Activated naive CD8-positive, alpha-beta T cell treated with anti-CD3 and anti-CD28 coated beads for 36 hours (primary cell): Measurements from ENCODE around the gene PARP8. TPM values are rescaled to one million over a fixed set of nuclear protein-coding genes. Genes with fewer than 3 reads are reported as not detected.

Source experiments
- DNase-seq: peaks from one replicate; pipeline ENCODE4 v3.0.0; 2021
- H3K27ac Mint-ChIP-seq: one replicate; pipeline ENCODE4 v1.8.0; 2022; ENCODE audit warnings: mild to moderate bottlenecking, moderate library complexity, mixed read lengths
- H3K27me3 Mint-ChIP-seq: one replicate; pipeline ENCODE4 v1.8.0; 2022; ENCODE audit warnings: mild to moderate bottlenecking, mixed read lengths
- H3K36me3 Mint-ChIP-seq: one replicate; pipeline ENCODE4 v1.8.0; 2021; ENCODE audit warnings: mild to moderate bottlenecking, mixed read lengths
- H3K4me1 Mint-ChIP-seq: one replicate; pipeline ENCODE4 v1.8.0; 2021; ENCODE audit warnings: mixed read lengths
- H3K4me3 Mint-ChIP-seq: one replicate; pipeline ENCODE4 v1.8.0; 2022; ENCODE audit warnings: mild to moderate bottlenecking, moderate library complexity, mixed read lengths
- H3K9me3 Mint-ChIP-seq: one replicate; pipeline ENCODE4 v1.8.0; 2022; ENCODE audit warnings: mixed read lengths
- total RNA-seq, 2 experiments: library from RNA; stranded (reverse); gene quantifications; one replicate each; pipeline ENCODE4 v1.2.3, GENCODE V29; 2021

PARP8 gene
- total RNA-seq, 2 experiments from 2014 or later, result 41.0 to 43.6 TPM

- Mint-ChIP-seq H3K27ac (peak overlapping the region; percentile 59), H3K4me1 (peaks cover 63% of the 10 kb centered on the region), H3K9me3 (no peaks in the 10 kb centered on the region), H3K27me3 (no peaks in the 10 kb centered on the region), H3K4me3 (no peak overlapping the region), H3K36me3 (peaks cover 32% of the 10 kb centered on the region)
- no peak for DNase-seq
Measured at GRCh38 chr5:50727845-50728244, 61.4 kb downstream of the PARP8 start.

DNA sequence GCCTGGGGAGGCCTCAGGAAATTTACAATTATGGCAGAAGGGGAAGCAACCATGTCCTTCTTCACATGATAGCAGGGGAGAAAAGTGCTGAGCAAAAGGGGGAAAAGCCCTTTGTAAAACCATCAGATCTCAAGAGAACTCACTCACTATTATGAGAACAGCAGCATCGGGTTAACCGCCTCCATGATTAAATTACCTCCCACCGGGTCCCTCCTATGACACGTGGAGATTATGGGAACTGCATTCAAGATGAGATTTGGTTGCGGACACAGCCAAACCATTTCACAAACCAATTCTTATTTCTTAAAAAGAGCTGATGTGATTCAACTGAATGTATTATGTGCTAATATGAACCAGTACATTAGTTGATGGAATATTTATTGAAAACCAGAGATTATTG, 63.9 kb downstream of the PARP8 start:
- Mint-ChIP-seq H3K27ac (no peak overlapping the region), H3K4me1 (peaks cover 55% of the 10 kb centered on the region), H3K9me3 (no peaks in the 10 kb centered on the region), H3K27me3 (no peaks in the 10 kb centered on the region), H3K36me3 (peaks cover 34% of the 10 kb centered on the region), H3K4me3 (no peak overlapping the region)
- no peak for DNase-seq

DNA sequence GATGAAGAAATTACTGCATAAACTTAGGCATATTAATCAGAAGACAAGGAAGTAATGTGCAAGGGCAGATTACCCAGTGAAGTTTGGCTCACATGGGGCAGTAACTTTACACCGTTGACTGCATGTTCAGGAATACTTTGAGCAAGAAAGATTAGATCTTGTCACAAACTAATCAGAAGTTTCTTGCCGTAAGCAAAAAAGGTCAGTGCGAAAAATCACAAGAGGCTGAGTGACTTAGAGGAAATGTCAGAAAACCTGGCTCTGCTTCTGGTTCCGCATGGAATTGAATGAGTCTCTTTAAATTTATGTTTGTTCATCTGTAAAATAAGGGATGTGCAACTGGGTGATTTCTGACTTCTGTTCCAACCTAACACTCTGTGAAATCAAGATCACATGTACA, 64.4 kb downstream of the PARP8 start:
- Mint-ChIP-seq H3K27ac (no peak overlapping the region), H3K36me3 (peaks cover 34% of the 10 kb centered on the region), H3K4me1 (peaks cover 56% of the 10 kb centered on the region), H3K9me3 (no peaks in the 10 kb centered on the region), H3K27me3 (no peaks in the 10 kb centered on the region), H3K4me3 (no peak overlapping the region)
- no peak for DNase-seq

- no peak overlapping the region for H3K27ac Mint-ChIP-seq
- no peak for DNase-seq
- no peak overlapping the region for H3K4me3 Mint-ChIP-seq
- H3K36me3 Mint-ChIP-seq, result peaks cover 29% of the 10 kb centered on the region
- peaks cover 44% of the 10 kb centered on the region for H3K4me1 Mint-ChIP-seq
- H3K27me3 Mint-ChIP-seq, result no peaks in the 10 kb centered on the region
- H3K9me3 Mint-ChIP-seq, result no peaks in the 10 kb centered on the region
Measured at GRCh38 chr5:50733741-50734140, 67.3 kb downstream of the PARP8 start.

- H3K36me3 Mint-ChIP-seq, result peaks cover 24% of the 10 kb centered on the region
- no peaks in the 10 kb centered on the region for H3K27me3 Mint-ChIP-seq
- H3K4me1 Mint-ChIP-seq, result peaks cover 42% of the 10 kb centered on the region
- H3K27ac Mint-ChIP-seq, result no peak overlapping the region
- H3K9me3 Mint-ChIP-seq, result peaks cover 4% of the 10 kb centered on the region
- H3K4me3 Mint-ChIP-seq, result no peak overlapping the region
- DNase-seq, result no peak
Measured at GRCh38 chr5:50738864-50739263, 72.4 kb downstream of the PARP8 start.

GRCh38 chr5:50740832-50741231, 74.4 kb downstream of the PARP8 start:
- peaks cover 24% of the 10 kb centered on the region for H3K36me3 Mint-ChIP-seq
- peaks cover 48% of the 10 kb centered on the region for H3K4me1 Mint-ChIP-seq
- H3K9me3 Mint-ChIP-seq, result peaks cover 4% of the 10 kb centered on the region
- H3K27ac Mint-ChIP-seq, result no peak overlapping the region
- no peaks in the 10 kb centered on the region for H3K27me3 Mint-ChIP-seq
- H3K4me3 Mint-ChIP-seq, result no peak overlapping the region
- no peak for DNase-seq

DNA sequence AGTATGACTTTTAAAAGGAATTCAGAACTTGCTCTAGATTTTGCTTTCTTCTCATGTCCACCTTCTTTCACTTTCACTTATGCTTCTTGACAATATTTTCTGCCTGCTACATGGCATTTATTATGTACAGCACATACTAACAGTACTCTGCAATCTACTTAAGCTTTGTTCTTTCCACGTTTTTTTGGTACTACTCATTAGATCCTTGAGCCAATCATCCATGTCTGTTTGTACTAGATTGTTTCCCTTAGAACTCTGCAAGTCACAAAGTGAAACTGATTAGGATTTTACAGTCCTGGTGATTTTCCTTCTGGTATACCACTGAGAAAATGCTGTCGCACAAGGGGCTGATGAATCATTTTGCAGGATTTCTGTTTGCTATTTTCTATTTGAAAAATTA, 78.3 kb downstream of the PARP8 start:
- DNase-seq, result peak; percentile 9
- peaks cover 63% of the 10 kb centered on the region for H3K4me1 Mint-ChIP-seq
- peaks cover 38% of the 10 kb centered on the region for H3K36me3 Mint-ChIP-seq
- peak overlapping the region; percentile 97 for H3K27ac Mint-ChIP-seq
- H3K4me3 Mint-ChIP-seq, result peak overlapping the region; percentile 88
- H3K9me3 Mint-ChIP-seq, result peaks cover 7% of the 10 kb centered on the region
- H3K27me3 Mint-ChIP-seq, result no peaks in the 10 kb centered on the region

- H3K9me3 Mint-ChIP-seq, result peaks cover 3% of the 10 kb centered on the region
- DNase-seq, result no peak
- H3K4me1 Mint-ChIP-seq, result peaks cover 66% of the 10 kb centered on the region
- peak overlapping the region; percentile 88 for H3K4me3 Mint-ChIP-seq
- H3K27ac Mint-ChIP-seq, result peak overlapping the region; percentile 97
- H3K36me3 Mint-ChIP-seq, result peaks cover 33% of the 10 kb centered on the region
- H3K27me3 Mint-ChIP-seq, result no peaks in the 10 kb centered on the region
Measured at GRCh38 chr5:50745221-50745910, 78.9 kb downstream of the PARP8 start.

- H3K36me3 Mint-ChIP-seq, result peaks cover 16% of the 10 kb centered on the region
- H3K27me3 Mint-ChIP-seq, result no peaks in the 10 kb centered on the region
- peaks cover 58% of the 10 kb centered on the region for H3K4me1 Mint-ChIP-seq
- H3K4me3 Mint-ChIP-seq, result peak overlapping the region; percentile 22
- H3K9me3 Mint-ChIP-seq, result peaks cover 3% of the 10 kb centered on the region
- no peak for DNase-seq
- peak overlapping the region; percentile 84 for H3K27ac Mint-ChIP-seq
Measured at GRCh38 chr5:50749181-50749580, 82.7 kb downstream of the PARP8 start.

- peak overlapping the region; percentile 14 for H3K4me3 Mint-ChIP-seq
- H3K27me3 Mint-ChIP-seq, result no peaks in the 10 kb centered on the region
- H3K4me1 Mint-ChIP-seq, result peaks cover 52% of the 10 kb centered on the region
- DNase-seq, result no peak
- peaks cover 18% of the 10 kb centered on the region for H3K36me3 Mint-ChIP-seq
- H3K27ac Mint-ChIP-seq, result peak overlapping the region; percentile 78
- H3K9me3 Mint-ChIP-seq, result peaks cover 3% of the 10 kb centered on the region
Measured at GRCh38 chr5:50749873-50750272, 83.4 kb downstream of the PARP8 start.

- DNase-seq, result peak; percentile 14
- peaks cover 46% of the 10 kb centered on the region for H3K4me1 Mint-ChIP-seq
- H3K9me3 Mint-ChIP-seq, result peaks cover 4% of the 10 kb centered on the region
- no peak overlapping the region for H3K4me3 Mint-ChIP-seq
- peaks cover 27% of the 10 kb centered on the region for H3K36me3 Mint-ChIP-seq
- no peaks in the 10 kb centered on the region for H3K27me3 Mint-ChIP-seq
- H3K27ac Mint-ChIP-seq, result peak overlapping the region; percentile 34
Measured at GRCh38 chr5:50751064-50751657, 84.7 kb downstream of the PARP8 start.

GRCh38 chr5:50752800-50753199, 86.4 kb downstream of the PARP8 start:
- no peak overlapping the region for H3K4me3 Mint-ChIP-seq
- DNase-seq, result no peak
- no peak overlapping the region for H3K27ac Mint-ChIP-seq
- peaks cover 42% of the 10 kb centered on the region for H3K4me1 Mint-ChIP-seq
- peaks cover 27% of the 10 kb centered on the region for H3K36me3 Mint-ChIP-seq
- H3K27me3 Mint-ChIP-seq, result no peaks in the 10 kb centered on the region
- H3K9me3 Mint-ChIP-seq, result peaks cover 3% of the 10 kb centered on the region

- Mint-ChIP-seq H3K4me3 (no peak overlapping the region), H3K27me3 (no peaks in the 10 kb centered on the region), H3K36me3 (peaks cover 34% of the 10 kb centered on the region), H3K4me1 (peaks cover 15% of the 10 kb centered on the region), H3K27ac (no peak overlapping the region), H3K9me3 (peaks cover 1% of the 10 kb centered on the region)
- no peak for DNase-seq
Measured at GRCh38 chr5:50759526-50760270, 93.3 kb downstream of the PARP8 start.

DNA sequence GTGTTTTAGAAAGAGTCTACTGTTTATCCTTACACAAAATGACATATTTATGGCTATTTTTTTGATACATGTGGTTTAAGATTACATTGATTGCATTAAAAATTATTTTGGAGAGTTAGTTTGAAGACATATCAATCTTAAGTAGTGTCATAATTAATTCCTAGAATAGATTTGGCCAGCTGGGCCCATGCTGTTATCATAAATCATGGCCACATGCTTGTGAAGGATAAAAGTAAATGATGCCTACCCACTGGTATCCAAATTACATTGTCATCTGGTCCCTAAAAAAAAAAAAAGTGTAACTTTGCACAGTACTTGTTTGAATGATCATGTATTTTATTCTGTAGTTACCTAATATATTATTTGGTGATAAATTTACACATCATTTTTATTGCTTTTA, 96.9 kb downstream of the PARP8 start:
- Mint-ChIP-seq H3K4me3 (no peak overlapping the region), H3K27me3 (no peaks in the 10 kb centered on the region), H3K9me3 (no peaks in the 10 kb centered on the region), H3K36me3 (peaks cover 23% of the 10 kb centered on the region), H3K4me1 (peaks cover 25% of the 10 kb centered on the region), H3K27ac (no peak overlapping the region)
- no peak for DNase-seq

DNA sequence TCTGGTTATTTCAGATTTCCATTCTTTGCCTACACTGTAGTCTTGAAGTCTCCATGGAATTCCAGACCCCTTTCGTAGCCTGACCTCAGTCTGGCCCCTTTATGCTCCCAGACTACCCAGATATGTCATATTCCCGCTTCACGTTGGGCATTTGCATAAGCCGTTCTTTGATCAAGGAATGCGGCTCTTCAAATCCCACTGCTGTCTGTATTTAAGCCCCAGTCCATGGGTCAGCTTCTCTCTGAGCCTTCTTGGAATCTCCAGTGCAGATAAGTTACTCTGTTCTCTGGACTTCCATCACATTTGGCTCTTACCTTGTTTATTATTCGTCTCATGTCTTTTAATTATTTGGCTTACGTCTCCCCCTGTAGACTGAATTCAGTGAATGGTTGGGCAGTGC, 97.4 kb downstream of the PARP8 start:
- H3K27ac Mint-ChIP-seq, result no peak overlapping the region
- no peak overlapping the region for H3K4me3 Mint-ChIP-seq
- H3K27me3 Mint-ChIP-seq, result no peaks in the 10 kb centered on the region
- no peak for DNase-seq
- peaks cover 23% of the 10 kb centered on the region for H3K36me3 Mint-ChIP-seq
- no peaks in the 10 kb centered on the region for H3K9me3 Mint-ChIP-seq
- peaks cover 28% of the 10 kb centered on the region for H3K4me1 Mint-ChIP-seq
